Spleen (tissue), 11 donors: Measurements from ENCODE around the gene INHBB. TPM values are rescaled to one million over a fixed set of nuclear protein-coding genes. Genes with fewer than 3 reads are reported as not detected.
"Not testable (repeated sequence)": the region's sequence is repeated elsewhere in the genome, so short reads cannot be mapped to it uniquely, and the experiment has no call there.

Source experiments
- DNase-seq: peaks from one replicate; pipeline ENCODE4 v3.0.0-alpha.2; 2020
- H3K27ac ChIP-seq, 8 donors: fragments of 200-600 bp; sonication (generic) in 7 of 8; 1 replicate in 4 of 8; 2 replicates in 4 of 8; pipeline versions ENCODE4 v1.5.0 to v1.8.0; 2016 to 2021; ENCODE audit warnings: inconsistent platforms in 4 of 8, mild to moderate bottlenecking in 4 of 8, moderate library complexity in 1 of 8
- H3K27me3 ChIP-seq, 7 donors: fragments of 200-600 bp; sonication (generic) in 6 of 7; replicated peaks in 1 of 7; 1 replicate in 4 of 7; 2 replicates in 3 of 7; pipeline versions ENCODE4 v1.5.0 to v1.8.0; 2016 to 2021; ENCODE audit warnings: inconsistent platforms in 3 of 7, mild to moderate bottlenecking in 1 of 7
- H3K36me3 ChIP-seq, 6 donors: fragments of 200-600 bp; sonication (generic) in 5 of 6; 1 replicate in 4 of 6; 2 replicates in 2 of 6; pipeline versions ENCODE4 v1.5.0 to v1.8.0; 2016 to 2021; ENCODE audit warnings: inconsistent platforms in 2 of 6
- H3K4me1 ChIP-seq, 6 donors: fragments of 200-600 bp; sonication (generic) in 5 of 6; 1 replicate in 3 of 6; 2 replicates in 3 of 6; pipeline versions ENCODE4 v1.5.0 to v1.8.0; 2016 to 2021; ENCODE audit warnings: inconsistent platforms in 3 of 6
- H3K4me3 ChIP-seq, 8 donors: fragments of 200-600 bp; sonication (generic) in 7 of 8; 1 replicate in 4 of 8; 2 replicates in 4 of 8; pipeline versions ENCODE4 v1.5.0 to v1.8.0; 2016 to 2021; ENCODE audit warnings: inconsistent platforms in 4 of 8, mild to moderate bottlenecking in 4 of 8, moderate library complexity in 2 of 8
- H3K9me3 ChIP-seq, 8 donors: fragments of 200-600 bp; sonication (generic) in 7 of 8; 1 replicate in 4 of 8; 2 replicates in 4 of 8; pipeline versions ENCODE4 v1.5.0 to v1.8.0; 2016 to 2021; ENCODE audit warnings: inconsistent platforms in 4 of 8
- CTCF ChIP-seq, 11 experiments: fragments of 200-600 bp in 7 of 11; fragments of 450-650 bp in 4 of 11; sonication (generic) in 4 of 11; IDR thresholded peaks in 8 of 11; conservative IDR thresholded peaks in 3 of 11; 1 replicate in 7 of 11; 2 replicates in 4 of 11; pipeline versions ENCODE4 v1.4.0 to v1.8.0; 2016 to 2021; ENCODE audit warnings: antibody characterized with exemption in 11 of 11, inconsistent platforms in 4 of 11, mild to moderate bottlenecking in 1 of 11
- POLR2A ChIP-seq, 3 donors: fragments of 450-650 bp; IDR thresholded peaks; one replicate each; pipeline ENCODE4 v1.5.1; 2017; ENCODE audit warnings: antibody characterized with exemption in 3 of 3, mild to moderate bottlenecking in 1 of 3
- POLR2AphosphoS5 ChIP-seq, 3 donors: sonication (generic); formaldehyde crosslinking; IDR thresholded peaks; one replicate each; pipeline ENCODE4 v1.5.1; 2017; ENCODE audit warnings: antibody characterized with exemption in 3 of 3
- WGBS, 5 donors: extraction: QIAGEN DNeasy Blood & Tissue Kit in 3 of 5; methylation state at CpG; one replicate each; pipeline versions ENCODE4 v1.1.5 to v1.1.7; 2013 to 2018; 5-methylcytosine and 5-hydroxymethylcytosine counted together
- intact Hi-C: fragments of 100-400 bp; cut with DNase I; formaldehyde crosslinking; loops from one replicate; pipeline ENCODE4 v1.15.0; 2023; ENCODE audit warnings: low total_unique reads
- polyA plus RNA-seq, 3 donors: library from polyadenylated mRNA; stranded (reverse); fragments of 200-250 nt; gene quantifications; one replicate each; pipeline ENCODE4 v1.2.1, GENCODE V29; 2013
- total RNA-seq, 7 donors: library from RNA; depleted of rRNA in 3 of 7; stranded (reverse); fragments of >200 nt in 3 of 7; fragmentation: NEBNext Ultra II Directional in 4 of 7; extraction: Animal tissue kit (Norgen Biotek cat#: 25700) in 4 of 7; gene quantifications; one replicate each; pipeline versions ENCODE4 v1.1.0 to v1.2.1, GENCODE V29; 2016 to 2021
- donor health status: healthy with polysubstance abuse.
- donor health status: DM: no; HTN: no; CAD: no; lungs with moderate emphysema.
- donor health status: DM: no; HTN: no; CAD: no.
- donor health status: Bipolar disorder and iron deficiency.
- donor health status: healthy.
- donor health status: DM: no; HTN: no; CAD: no.
- donor health status: DM: yes; HTN: yes; CAD: no.

Gene INHBB
- total and polyA plus RNA-seq, 10 donors, result 0.26 to 1.5 (median 0.67) TPM

GRCh38 chr2:120305937-120306490, 39.9 kb upstream of the INHBB start:
- no peak for DNase-seq
- Histone ChIP-seq H3K36me3 (peaks cover 0 to 64% (median 2%) of the 10 kb centered on the region in 6 donors), H3K4me3 (no peak overlapping the region), H3K27me3 (no peaks in the 10 kb centered on the region), H3K27ac (peak overlapping the region in 4 of 8 donors; percentile 7 to 75 (median 50)), H3K9me3 (no peaks in the 10 kb centered on the region), H3K4me1 (peaks cover 0 to 10% (median 4%) of the 10 kb centered on the region in 6 donors)
- TF ChIP-seq POLR2AphosphoS5 (IDR thresholded peaks at IDR 0.05), result no peak
- TF ChIP-seq POLR2A (IDR thresholded peaks at IDR 0.05), result no peak
- no peak for TF ChIP-seq CTCF (IDR thresholded peaks at IDR 0.05 in 8 of 11, conservative IDR thresholded peaks at IDR 0.05 in 3 of 11)
- 70 to 88% (median 82%) methylated on average over 5 of the region's 5 CpGs for WGBS, 5 donors
- intact Hi-C loops, result no loop called here

GRCh38 chr2:120307482-120307881, 38.5 kb upstream of the INHBB start:
- Histone ChIP-seq H3K36me3 (peaks cover 0 to 50% (median 0%) of the 10 kb centered on the region in 6 donors), H3K27me3 (no peaks in the 10 kb centered on the region), H3K4me1 (peaks cover 0 to 13% (median 5%) of the 10 kb centered on the region in 6 donors), H3K9me3 (no peaks in the 10 kb centered on the region), H3K27ac (no peak overlapping the region), H3K4me3 (no peak overlapping the region)
- DNase-seq, result no peak
- intact Hi-C loops, result no loop called here
- WGBS, 5 donors, result 81 to 88% (median 87%) methylated on average over 7 of the region's 7 CpGs
- TF ChIP-seq POLR2AphosphoS5 (IDR thresholded peaks at IDR 0.05) (peak in 1 of 3 donors; percentile 16), POLR2A (IDR thresholded peaks at IDR 0.05) (no peak)

GRCh38 chr2:120308038-120308910, 37.7 kb upstream of the INHBB start:
- Histone ChIP-seq H3K4me3 (no peak overlapping the region), H3K27ac (no peak overlapping the region), H3K36me3 (peaks cover 0 to 42% (median 0%) of the 10 kb centered on the region in 6 donors), H3K9me3 (no peaks in the 10 kb centered on the region), H3K27me3 (no peaks in the 10 kb centered on the region), H3K4me1 (peaks cover 5 to 21% (median 13%) of the 10 kb centered on the region in 6 donors)
- peak; percentile 69 for DNase-seq
- intact Hi-C loops, result no loop called here
- WGBS, 5 donors, result 71 to 92% (median 87%) methylated on average over 16 of the region's 16 CpGs
- peak in 1 of 3 donors; percentile 24 for TF ChIP-seq POLR2AphosphoS5 (IDR thresholded peaks at IDR 0.05)
- no peak for TF ChIP-seq CTCF (IDR thresholded peaks at IDR 0.05 in 8 of 11, conservative IDR thresholded peaks at IDR 0.05 in 3 of 11)

DNA sequence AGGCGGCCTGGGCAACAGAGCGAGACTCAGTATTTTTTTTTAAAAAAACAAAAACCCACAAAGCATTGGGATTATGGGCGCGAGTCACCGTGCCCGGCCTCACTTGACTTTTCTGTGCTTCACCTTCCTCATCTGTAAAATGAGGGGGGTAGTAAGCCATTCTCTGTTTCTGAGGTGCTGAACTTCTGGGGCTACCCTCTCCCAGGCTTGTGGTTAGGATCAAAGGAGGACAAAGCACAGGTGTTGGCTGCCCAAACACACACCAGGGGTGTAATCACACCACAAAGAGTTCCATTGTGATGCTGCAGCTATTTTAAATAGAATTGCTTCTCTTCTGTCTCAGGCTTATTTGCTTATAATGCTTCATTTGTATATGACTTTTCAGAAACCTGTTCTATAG, 35.8 kb upstream of the INHBB start:
- Histone ChIP-seq H3K36me3 (peaks cover 0 to 27% (median 0%) of the 10 kb centered on the region in 6 donors), H3K4me3 (no peak overlapping the region), H3K27me3 (peaks cover 0 to 11% (median 0%) of the 10 kb centered on the region in 7 donors), H3K9me3 (no peaks in the 10 kb centered on the region), H3K27ac (no peak overlapping the region), H3K4me1 (peaks cover 5 to 38% (median 25%) of the 10 kb centered on the region in 6 donors)
- DNase-seq, result no peak
- WGBS, 5 donors, result 72 to 92% (median 81%) methylated on average over 6 of the region's 6 CpGs
- TF ChIP-seq POLR2A (IDR thresholded peaks at IDR 0.05), result no peak
- TF ChIP-seq CTCF (IDR thresholded peaks at IDR 0.05 in 8 of 11, conservative IDR thresholded peaks at IDR 0.05 in 3 of 11), result no peak
- TF ChIP-seq POLR2AphosphoS5 (IDR thresholded peaks at IDR 0.05), result no peak
- intact Hi-C loops, result loop anchor here (10.0 kb wide), 1 partner anchor 195 kb away; no protein-coding TSS in a partner anchor

DNA sequence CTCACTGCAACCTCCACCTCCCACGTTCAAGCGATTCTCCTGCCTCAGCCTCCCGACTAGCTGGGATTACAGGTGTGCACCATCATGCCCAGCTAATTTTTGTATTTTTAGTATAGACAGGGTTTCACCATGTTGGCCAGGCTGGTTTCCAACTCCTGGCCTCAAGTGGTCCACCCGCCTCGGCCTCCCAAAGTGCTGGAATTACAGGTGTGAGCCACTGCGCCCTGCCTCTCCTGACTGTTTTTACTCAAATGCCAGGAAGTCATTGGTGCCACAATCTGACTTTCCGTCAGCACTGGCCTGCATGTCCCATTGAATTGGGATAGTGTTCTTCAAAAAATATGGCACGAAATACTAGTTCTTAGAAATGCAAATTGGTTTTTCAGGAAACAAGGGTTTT, 35.1 kb upstream of the INHBB start:
- not testable (repeated sequence) for H3K9me3 ChIP-seq, H3K4me3 ChIP-seq, H3K27ac ChIP-seq
- Histone ChIP-seq H3K36me3 (peaks cover 0 to 20% (median 0%) of the 10 kb centered on the region in 6 donors), H3K4me1 (peaks cover 5 to 34% (median 23%) of the 10 kb centered on the region in 6 donors), H3K27me3 (peaks cover 0 to 11% (median 0%) of the 10 kb centered on the region in 7 donors)
- intact Hi-C loops, result loop anchor here (10.0 kb wide), 1 partner anchor 196 kb away; no protein-coding TSS in a partner anchor
- 94 to 97% (median 95%) methylated on average over 8 of the region's 8 CpGs for WGBS, 5 donors
- peak; percentile 48 for DNase-seq
